Lung (tissue), 12 donors: Measurements from ENCODE around the gene ERP27. TPM values are rescaled to one million over a fixed set of nuclear protein-coding genes. Genes with fewer than 3 reads are reported as not detected.

Experiments used
- ATAC-seq: fragments of 200-7000 bp; cut with Tn5 transposase; one replicate; pipeline ENCODE4 v1.9.1; 2020; ENCODE audit warnings: moderate number of reproducible peaks; ENCODE audit not compliant: insufficient read depth, low FRiP score
- DNase-seq, 3 donors: peaks; one replicate each; pipeline ENCODE4 v3.0.0-alpha.2; 2013 to 2017
- H3K27ac ChIP-seq, 2 donors: one replicate each; pipeline ENCODE4 v1.5.1; 2013; ENCODE audit warnings: mild to moderate bottlenecking in 2 of 2, moderate library complexity in 2 of 2, control low read depth in 1 of 2, inconsistent platforms in 1 of 2, low read depth in 1 of 2, low read length in 1 of 2
- H3K27me3 ChIP-seq, 3 donors: one replicate each; pipeline ENCODE4 v1.5.1; 2013; ENCODE audit warnings: low read length in 2 of 3; ENCODE audit not compliant: control insufficient read depth in 3 of 3, insufficient read depth in 3 of 3
- H3K36me3 ChIP-seq, 4 donors: one replicate each; pipeline ENCODE4 v1.5.1; 2013; ENCODE audit warnings: low read length in 4 of 4, mild to moderate bottlenecking in 1 of 4, moderate library complexity in 1 of 4; ENCODE audit not compliant: control insufficient read depth in 4 of 4, insufficient read depth in 4 of 4
- H3K4me1 ChIP-seq, 5 donors: one replicate each; pipeline ENCODE4 v1.5.1; 2013; ENCODE audit warnings: low read length in 5 of 5, mild to moderate bottlenecking in 2 of 5, moderate library complexity in 1 of 5; ENCODE audit not compliant: control insufficient read depth in 5 of 5, insufficient read depth in 5 of 5
- H3K4me3 ChIP-seq: one replicate; pipeline ENCODE4 v1.5.1; 2013; ENCODE audit warnings: mild to moderate bottlenecking, control low read depth, moderate library complexity
- H3K9ac ChIP-seq, 2 donors: one replicate each; pipeline ENCODE4 v1.5.1; 2013; ENCODE audit warnings: low read length in 2 of 2, control low read depth in 1 of 2; ENCODE audit not compliant: insufficient read depth in 1 of 2
- H3K9me3 ChIP-seq, 4 donors: one replicate each; pipeline ENCODE4 v1.5.1; 2013; ENCODE audit warnings: low read length in 3 of 4, mild to moderate bottlenecking in 1 of 4, moderate library complexity in 1 of 4; ENCODE audit not compliant: control insufficient read depth in 4 of 4, insufficient read depth in 3 of 4
- WGBS, 2 donors: extraction: QIAGEN DNeasy Blood & Tissue Kit; methylation state at CpG; one replicate each; pipeline ENCODE4 v1.1.7; 2013; 5-methylcytosine and 5-hydroxymethylcytosine counted together
- polyA plus RNA-seq, 2 donors: library from polyadenylated mRNA; stranded (reverse); fragments of 200-250 nt; gene quantifications; one replicate each; pipeline ENCODE4 v1.2.1, GENCODE V29; 2013
- total RNA-seq, 2 donors: library from RNA; depleted of rRNA in 1 of 2; stranded (reverse); fragments of >200 nt in 1 of 2; gene quantifications; one replicate each; pipeline ENCODE4 v1.2.1, GENCODE V29; 2014 to 2021
- TF ChIP-seq, protein P1 (sequence below): IDR thresholded peaks from 2 replicates; pipeline ENCODE4 v1.5.1; 2012; ENCODE audit warnings: mild to moderate bottlenecking; ENCODE audit errors: control extremely low read depth, extremely low read depth
- donor health status: control.
- donor health status: control.
- donor health status: Bipolar disorder and iron deficiency.
- donor health status: healthy.
- donor health status: DM: yes; HTN: yes; CAD: no.

The ERP27 gene
- total and polyA plus RNA-seq, 4 donors = 1.9 to 64.6 (median 10.4) TPM

DNA sequence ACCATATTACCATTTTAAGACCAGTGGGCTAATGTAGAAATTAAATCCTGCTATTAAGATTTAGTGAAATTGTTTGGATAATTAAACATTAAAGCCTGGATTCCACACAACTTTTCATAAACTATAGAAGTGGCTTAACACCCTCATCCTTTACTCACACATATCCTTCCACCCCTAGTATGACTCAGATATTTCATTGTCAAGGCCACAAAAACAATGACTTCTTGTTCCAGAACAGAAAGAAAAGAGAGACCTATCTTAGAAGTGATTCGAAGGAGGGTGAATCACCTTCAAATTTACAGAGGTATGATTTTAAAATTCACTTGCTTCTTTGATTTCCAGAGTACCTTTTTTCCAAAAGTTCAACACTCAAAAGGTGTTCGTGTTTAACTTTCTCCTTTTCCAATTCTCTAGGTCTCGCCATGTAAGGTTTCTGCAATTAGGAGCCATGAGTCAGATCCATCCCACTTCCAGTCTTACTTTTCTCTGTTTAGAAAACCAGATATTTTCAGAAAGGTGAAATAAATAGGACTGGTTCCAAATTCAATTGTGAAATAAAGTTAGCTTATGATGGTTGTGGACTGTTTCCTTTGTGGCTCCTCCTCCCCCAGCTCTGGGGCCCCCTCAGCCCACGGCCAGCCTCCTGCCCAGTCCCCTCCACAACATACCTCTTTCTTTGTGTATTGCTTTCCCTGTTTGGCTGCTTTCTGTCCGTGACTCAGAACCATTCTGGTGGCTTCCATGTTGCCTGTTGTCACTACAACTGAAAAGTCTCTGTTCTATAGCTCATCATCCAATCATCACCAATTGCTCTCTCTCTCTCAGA, 28.0 kb downstream of the ERP27 start:
- ATAC-seq = no peak
- H3K27me3 ChIP-seq = no peaks in the 10 kb centered on the region
- H3K9me3 ChIP-seq = no peaks in the 10 kb centered on the region
- TF ChIP-seq, protein P1, sequence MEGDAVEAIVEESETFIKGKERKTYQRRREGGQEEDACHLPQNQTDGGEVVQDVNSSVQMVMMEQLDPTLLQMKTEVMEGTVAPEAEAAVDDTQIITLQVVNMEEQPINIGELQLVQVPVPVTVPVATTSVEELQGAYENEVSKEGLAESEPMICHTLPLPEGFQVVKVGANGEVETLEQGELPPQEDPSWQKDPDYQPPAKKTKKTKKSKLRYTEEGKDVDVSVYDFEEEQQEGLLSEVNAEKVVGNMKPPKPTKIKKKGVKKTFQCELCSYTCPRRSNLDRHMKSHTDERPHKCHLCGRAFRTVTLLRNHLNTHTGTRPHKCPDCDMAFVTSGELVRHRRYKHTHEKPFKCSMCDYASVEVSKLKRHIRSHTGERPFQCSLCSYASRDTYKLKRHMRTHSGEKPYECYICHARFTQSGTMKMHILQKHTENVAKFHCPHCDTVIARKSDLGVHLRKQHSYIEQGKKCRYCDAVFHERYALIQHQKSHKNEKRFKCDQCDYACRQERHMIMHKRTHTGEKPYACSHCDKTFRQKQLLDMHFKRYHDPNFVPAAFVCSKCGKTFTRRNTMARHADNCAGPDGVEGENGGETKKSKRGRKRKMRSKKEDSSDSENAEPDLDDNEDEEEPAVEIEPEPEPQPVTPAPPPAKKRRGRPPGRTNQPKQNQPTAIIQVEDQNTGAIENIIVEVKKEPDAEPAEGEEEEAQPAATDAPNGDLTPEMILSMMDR = no peak
- no peaks in the 10 kb centered on the region for H3K36me3 ChIP-seq
- H3K4me3 ChIP-seq = no peak overlapping the region
- peaks cover 0 to 4% (median 4%) of the 10 kb centered on the region in 5 donors for H3K4me1 ChIP-seq
- no peak overlapping the region for H3K9ac ChIP-seq
- no peak overlapping the region for H3K27ac ChIP-seq
- WGBS, 2 donors = 76 to 86% methylated on average over 5 of the region's 5 CpGs
- no peak for DNase-seq

DNA sequence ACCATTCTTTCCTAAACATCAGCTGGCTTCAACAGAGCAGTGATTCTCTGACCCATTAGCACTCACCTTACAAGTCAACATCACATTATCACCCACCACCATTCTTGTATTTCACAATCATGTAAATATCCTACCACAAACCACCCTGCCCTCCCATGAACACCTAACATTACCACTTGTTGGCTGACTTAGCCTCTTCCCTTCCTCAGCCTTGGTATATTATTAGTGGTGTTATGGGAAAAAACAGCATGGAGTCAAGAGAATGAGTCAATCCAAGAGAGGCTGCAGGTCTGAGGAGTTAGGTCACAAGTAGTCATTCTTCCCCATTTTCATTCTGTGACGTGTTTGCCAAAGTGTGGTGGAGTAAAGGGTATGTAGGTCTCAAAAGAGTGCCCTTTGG, 30.4 kb downstream of the ERP27 start:
- Histone ChIP-seq H3K9me3 (no peaks in the 10 kb centered on the region), H3K36me3 (no peaks in the 10 kb centered on the region), H3K27ac (no peak overlapping the region), H3K9ac (no peak overlapping the region), H3K4me3 (no peak overlapping the region), H3K27me3 (no peaks in the 10 kb centered on the region), H3K4me1 (peaks cover 0 to 15% (median 7%) of the 10 kb centered on the region in 5 donors)
- ATAC-seq (no peak), DNase-seq (no peak)
- TF ChIP-seq, protein P1 = no peak
- WGBS, 2 donors = 78 to 81% methylated on average over 1 of the region's 1 CpG

DNA sequence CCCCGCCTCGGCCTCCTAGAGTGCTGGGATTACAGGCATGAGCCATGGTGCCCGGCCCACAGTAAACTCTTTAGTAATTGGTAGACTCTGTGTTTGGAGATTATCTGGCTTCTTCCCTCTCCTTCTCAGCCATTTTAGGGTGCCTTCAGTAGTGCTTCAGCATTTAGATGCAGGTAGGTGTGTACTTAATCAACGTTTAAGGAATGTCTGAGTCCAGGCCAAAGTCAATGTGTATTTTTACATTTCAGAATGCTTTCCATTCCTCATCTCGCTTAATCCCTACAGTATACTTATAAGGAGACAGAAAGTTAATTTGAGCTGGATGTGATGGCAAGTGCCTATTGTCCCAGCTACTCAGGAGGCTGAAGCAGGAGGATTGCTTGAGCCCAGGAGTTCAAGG, 32.2 kb downstream of the ERP27 start:
- Histone ChIP-seq H3K4me3 (no peak overlapping the region), H3K4me1 (peaks cover 0 to 19% (median 7%) of the 10 kb centered on the region in 5 donors), H3K9ac (no peak overlapping the region), H3K27ac (no peak overlapping the region), H3K36me3 (no peaks in the 10 kb centered on the region), H3K27me3 (no peaks in the 10 kb centered on the region), H3K9me3 (no peaks in the 10 kb centered on the region)
- ATAC-seq (no peak), DNase-seq (peak in 1 of 3 donors; percentile 47)
- whole genome bisulfite sequencing, 2 donors = 70 to 77% methylated on average over 5 of the region's 5 CpGs
- TF ChIP-seq, protein P1 = no peak
